Activated T-cell treated with anti-CD3 and anti-CD28 coated beads, Interleukin-2, amount 50 U/mL, for 24 hours (primary cell): ENCODE data around the gene JAZF1.
"Not testable (repeated sequence)": the region's sequence is repeated elsewhere in the genome, so short reads cannot be mapped to it uniquely, and the experiment has no call there.

Experiments used
- DNase-seq: peaks from one replicate; pipeline ENCODE4 v3.0.0-alpha.2; 2020
- H3K27ac Mint-ChIP-seq: 2 replicates; pipeline ENCODE4 v1.8.0; 2020; ENCODE audit warnings: mild to moderate bottlenecking, mixed read lengths
- H3K27me3 Mint-ChIP-seq: 2 replicates; pipeline ENCODE4 v1.8.0; 2020; ENCODE audit warnings: mixed read lengths
- H3K36me3 Mint-ChIP-seq: 2 replicates; pipeline ENCODE4 v1.8.0; 2020; ENCODE audit warnings: low read depth, mixed read lengths
- H3K4me1 Mint-ChIP-seq: 2 replicates; pipeline ENCODE4 v1.8.0; 2020; ENCODE audit warnings: low read depth, mixed read lengths
- H3K4me3 Mint-ChIP-seq: 2 replicates; pipeline ENCODE4 v1.8.0; 2020; ENCODE audit warnings: mild to moderate bottlenecking, moderate library complexity, mixed read lengths
- H3K9me3 Mint-ChIP-seq: 2 replicates; pipeline ENCODE4 v1.8.0; 2020; ENCODE audit warnings: mixed read lengths

JAZF1 gene

GRCh38 chr7:27906385-27907091 is 274.1 kb downstream of the JAZF1 start:
- Mint-ChIP-seq H3K27ac (no peak overlapping the region), H3K9me3 (no peaks in the 10 kb centered on the region), H3K4me3 (no peak overlapping the region), H3K36me3 (no peaks in the 10 kb centered on the region), H3K4me1 (peaks cover 3% of the 10 kb centered on the region), H3K27me3 (no peaks in the 10 kb centered on the region)
- DNase-seq = no peak

DNA sequence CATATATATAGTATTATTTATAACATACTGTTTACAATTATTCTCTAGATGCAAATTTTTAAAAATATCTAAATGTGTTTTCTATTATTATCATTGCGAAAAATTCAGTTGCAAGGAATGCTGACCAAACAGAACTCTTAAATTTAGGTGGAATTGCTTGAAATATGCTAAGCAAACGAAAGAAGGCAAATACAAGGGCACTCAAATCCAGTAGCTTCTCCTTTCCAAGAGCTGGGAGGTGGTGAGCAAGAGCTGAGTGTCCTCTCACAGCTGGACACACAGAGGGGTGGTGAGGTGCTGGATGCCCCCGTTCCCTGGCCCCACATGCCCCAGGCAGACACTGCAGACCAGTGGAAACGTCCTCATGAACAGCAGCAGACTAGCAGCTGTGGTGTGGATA is 274.6 kb downstream of the JAZF1 start:
- no peak overlapping the region for H3K4me3 Mint-ChIP-seq
- no peak for DNase-seq
- H3K36me3 Mint-ChIP-seq = no peaks in the 10 kb centered on the region
- no peaks in the 10 kb centered on the region for H3K27me3 Mint-ChIP-seq
- peaks cover 9% of the 10 kb centered on the region for H3K4me1 Mint-ChIP-seq
- no peaks in the 10 kb centered on the region for H3K9me3 Mint-ChIP-seq
- H3K27ac Mint-ChIP-seq = no peak overlapping the region

- peaks cover 34% of the 10 kb centered on the region for H3K4me1 Mint-ChIP-seq
- DNase-seq = no peak
These were observed 279.4 kb downstream of the JAZF1 start for GRCh38 chr7:27901028-27901760.

DNA sequence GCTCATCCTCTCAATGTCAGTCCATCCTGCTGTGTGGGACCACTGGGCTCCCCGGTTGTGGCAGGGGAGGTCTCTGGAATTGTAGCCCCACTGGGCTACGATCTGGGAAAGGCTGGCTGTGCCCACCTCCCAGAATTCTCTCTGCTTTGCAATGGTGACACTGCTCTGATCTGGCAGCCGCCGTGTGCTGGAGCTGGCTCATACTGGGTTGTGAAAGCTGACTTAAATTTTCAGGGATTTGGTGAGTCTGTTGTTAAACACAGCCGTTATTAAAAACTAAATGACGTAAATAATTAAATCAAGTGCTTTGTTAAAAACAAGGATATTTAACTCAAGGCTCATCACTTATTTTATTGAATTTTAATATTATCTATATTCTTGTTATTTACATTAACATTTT is 280.6 kb downstream of the JAZF1 start:
- H3K4me1 Mint-ChIP-seq = peaks cover 40% of the 10 kb centered on the region
- no peaks in the 10 kb centered on the region for H3K36me3 Mint-ChIP-seq
- H3K27me3 Mint-ChIP-seq = no peaks in the 10 kb centered on the region
- no peak overlapping the region for H3K4me3 Mint-ChIP-seq
- no peaks in the 10 kb centered on the region for H3K9me3 Mint-ChIP-seq
- peak overlapping the region; percentile 60 for H3K27ac Mint-ChIP-seq
- DNase-seq = no peak

More at GRCh38 chr7:27901028-27901760, 279.4 kb downstream of the JAZF1 start:
- Mint-ChIP-seq H3K27me3 (no peaks in the 10 kb centered on the region), H3K9me3 (no peaks in the 10 kb centered on the region), H3K27ac (peak overlapping the region; percentile 57), H3K36me3 (no peaks in the 10 kb centered on the region), H3K4me3 (no peak overlapping the region)

- peak overlapping the region; percentile 60 for H3K27ac Mint-ChIP-seq
- no peaks in the 10 kb centered on the region for H3K36me3 Mint-ChIP-seq
- no peaks in the 10 kb centered on the region for H3K9me3 Mint-ChIP-seq
- no peak overlapping the region for H3K4me3 Mint-ChIP-seq
- peaks cover 40% of the 10 kb centered on the region for H3K4me1 Mint-ChIP-seq
- no peak for DNase-seq
- no peaks in the 10 kb centered on the region for H3K27me3 Mint-ChIP-seq
These were observed 281.0 kb downstream of the JAZF1 start for GRCh38 chr7:27899601-27900000.

GRCh38 chr7:27897441-27897847 is 283.2 kb downstream of the JAZF1 start:
- H3K27ac Mint-ChIP-seq = no peak overlapping the region
- H3K27me3 Mint-ChIP-seq = no peaks in the 10 kb centered on the region
- H3K4me3 Mint-ChIP-seq = no peak overlapping the region
- H3K4me1 Mint-ChIP-seq = peaks cover 40% of the 10 kb centered on the region
- peaks cover 14% of the 10 kb centered on the region for H3K36me3 Mint-ChIP-seq
- no peak for DNase-seq
- H3K9me3 Mint-ChIP-seq = no peaks in the 10 kb centered on the region

DNA sequence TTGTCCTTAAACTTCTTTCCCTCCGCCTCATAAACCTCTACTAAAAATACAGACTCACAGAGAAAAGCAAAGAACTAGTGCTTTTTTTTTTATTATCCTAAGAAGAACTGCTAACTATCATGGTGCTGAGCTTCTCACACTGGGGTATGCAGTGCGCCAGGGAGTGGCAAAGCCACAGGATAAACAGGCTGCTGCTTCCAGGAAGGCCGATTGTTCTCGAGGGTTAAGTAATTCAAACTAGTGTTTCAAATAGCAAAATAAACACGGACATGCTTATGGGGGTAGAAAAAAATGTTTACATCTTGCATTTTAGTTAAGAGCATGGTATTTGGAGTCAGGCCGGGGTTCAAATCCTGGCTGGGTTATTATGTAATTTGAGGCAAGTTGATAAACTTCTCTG is 283.6 kb downstream of the JAZF1 start:
- H3K27me3 Mint-ChIP-seq = no peaks in the 10 kb centered on the region
- H3K4me1 Mint-ChIP-seq = peaks cover 40% of the 10 kb centered on the region
- peaks cover 18% of the 10 kb centered on the region for H3K36me3 Mint-ChIP-seq
- H3K9me3 Mint-ChIP-seq = no peaks in the 10 kb centered on the region
- no peak overlapping the region for H3K27ac Mint-ChIP-seq
- no peak overlapping the region for H3K4me3 Mint-ChIP-seq
- DNase-seq = no peak

DNA sequence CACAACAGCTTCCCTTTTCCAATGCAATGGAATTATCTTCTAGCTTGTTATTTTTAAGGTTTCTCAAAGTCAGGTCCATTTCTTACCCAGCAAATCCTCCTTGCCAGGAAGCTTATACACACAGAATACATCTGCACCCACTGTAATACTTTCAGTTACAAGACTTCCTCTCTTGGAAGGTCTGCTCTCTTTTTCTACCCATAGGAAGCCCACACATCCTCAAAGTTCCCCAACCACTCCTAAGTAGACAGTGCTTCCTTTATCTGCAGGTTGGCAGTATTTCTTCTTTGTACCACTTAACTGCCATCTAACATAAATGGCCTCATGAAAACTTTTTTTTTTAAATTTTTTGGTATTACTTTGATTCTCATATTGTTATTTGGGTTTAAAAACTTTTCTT is 285.0 kb downstream of the JAZF1 start:
- Mint-ChIP-seq H3K27me3 (no peaks in the 10 kb centered on the region), H3K9me3 (no peaks in the 10 kb centered on the region), H3K36me3 (peaks cover 19% of the 10 kb centered on the region), H3K4me3 (no peak overlapping the region), H3K4me1 (peaks cover 28% of the 10 kb centered on the region), H3K27ac (no peak overlapping the region)
- DNase-seq = no peak

GRCh38 chr7:27890205-27890849 is 290.3 kb downstream of the JAZF1 start:
- Mint-ChIP-seq H3K27me3 (no peaks in the 10 kb centered on the region), H3K9me3 (no peaks in the 10 kb centered on the region), H3K27ac (no peak overlapping the region), H3K36me3 (peaks cover 21% of the 10 kb centered on the region), H3K4me3 (no peak overlapping the region), H3K4me1 (peaks cover 4% of the 10 kb centered on the region)
- no peak for DNase-seq

DNA sequence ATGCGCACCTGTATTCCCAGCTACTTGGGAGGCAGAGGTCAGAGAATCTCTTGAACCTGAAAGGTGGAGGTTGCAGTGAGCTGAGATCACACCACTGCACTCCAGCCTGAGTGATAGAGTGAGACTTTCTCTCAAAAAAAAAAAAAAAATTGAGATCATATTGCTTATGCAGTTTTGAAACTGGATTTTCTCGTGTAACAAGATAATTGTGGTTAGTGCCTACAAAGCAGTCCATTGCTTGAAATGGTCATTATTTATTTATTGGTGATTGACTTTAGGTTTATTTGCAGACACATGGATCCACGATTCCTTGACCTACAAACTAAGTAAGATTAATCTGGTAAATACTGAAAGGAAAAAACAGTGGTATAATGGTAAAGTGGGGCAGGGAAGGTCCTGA is 290.8 kb downstream of the JAZF1 start:
- Mint-ChIP-seq H3K4me1 (peaks cover 4% of the 10 kb centered on the region), H3K4me3 (no peak overlapping the region), H3K27me3 (no peaks in the 10 kb centered on the region), H3K9me3 (no peaks in the 10 kb centered on the region), H3K27ac (no peak overlapping the region), H3K36me3 (peaks cover 21% of the 10 kb centered on the region)
- no peak for DNase-seq

DNA sequence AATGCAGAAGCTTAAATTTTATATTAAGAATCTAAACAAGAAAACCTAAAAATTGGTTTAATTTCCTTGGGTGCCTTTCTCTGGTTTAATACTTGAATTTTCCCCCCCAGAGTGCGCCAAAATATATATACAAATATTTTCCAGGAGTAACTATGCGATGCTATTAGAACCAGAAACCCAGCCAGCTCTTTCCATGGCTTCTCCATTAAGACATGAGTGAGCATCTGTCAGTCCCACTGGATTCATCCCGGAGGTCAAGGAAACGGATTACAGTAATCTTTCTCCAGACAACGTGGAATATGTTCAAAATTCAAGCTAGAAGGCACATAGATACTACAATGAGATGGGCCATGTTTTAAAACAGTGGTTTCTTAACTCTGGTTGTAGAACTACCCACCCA is 291.9 kb downstream of the JAZF1 start:
- Mint-ChIP-seq H3K36me3 (peaks cover 15% of the 10 kb centered on the region), H3K4me1 (peaks cover 4% of the 10 kb centered on the region), H3K9me3 (no peaks in the 10 kb centered on the region), H3K4me3 (no peak overlapping the region), H3K27ac (no peak overlapping the region), H3K27me3 (no peaks in the 10 kb centered on the region)
- no peak for DNase-seq

DNA sequence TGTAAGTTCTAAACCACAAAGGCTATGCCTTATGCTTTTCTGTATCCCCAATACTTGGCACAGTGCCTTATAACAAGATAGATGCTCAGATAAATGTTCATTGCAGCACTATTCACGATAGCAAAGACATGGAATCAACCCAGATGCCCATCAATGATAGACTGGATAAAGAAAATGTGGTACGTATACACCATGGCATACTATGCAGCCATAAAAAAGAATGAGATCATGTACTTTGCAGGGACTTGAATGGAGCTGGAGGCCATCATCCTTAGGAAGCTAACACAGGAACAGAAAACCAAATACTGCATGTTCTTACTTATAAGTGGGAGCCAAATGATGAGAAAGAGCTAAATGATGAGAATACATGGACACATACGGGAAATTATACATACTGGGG is 293.9 kb downstream of the JAZF1 start:
- not testable (repeated sequence) for DNase-seq, H3K4me3 Mint-ChIP-seq, H3K36me3 Mint-ChIP-seq, H3K9me3 Mint-ChIP-seq, H3K4me1 Mint-ChIP-seq, H3K27ac Mint-ChIP-seq, H3K27me3 Mint-ChIP-seq

GRCh38 chr7:27885652-27886051 is 294.9 kb downstream of the JAZF1 start:
- Mint-ChIP-seq H3K36me3 (peaks cover 2% of the 10 kb centered on the region), H3K27ac (no peak overlapping the region), H3K9me3 (no peaks in the 10 kb centered on the region), H3K27me3 (no peaks in the 10 kb centered on the region), H3K4me3 (no peak overlapping the region), H3K4me1 (peaks cover 4% of the 10 kb centered on the region)
- no peak for DNase-seq

DNA sequence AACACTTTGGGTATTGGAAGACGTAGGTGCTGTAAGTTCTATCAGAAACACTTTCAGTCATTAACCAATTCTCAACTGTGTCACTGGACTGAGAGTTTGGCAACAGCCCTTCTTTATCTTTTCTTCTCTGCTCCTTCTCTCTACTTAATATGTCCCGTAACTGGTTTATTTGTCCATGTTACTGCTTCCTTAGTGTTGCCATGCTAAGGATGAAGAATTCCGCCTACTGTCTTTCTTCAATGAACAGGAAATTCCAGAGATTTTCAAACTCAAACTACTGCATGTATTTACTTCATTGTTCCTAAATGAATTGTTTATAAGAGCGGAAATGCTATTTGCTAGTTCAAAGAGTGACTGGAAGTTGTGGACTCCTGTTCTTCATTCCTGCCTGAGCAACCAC is 296.9 kb downstream of the JAZF1 start:
- H3K36me3 Mint-ChIP-seq = peaks cover 2% of the 10 kb centered on the region
- no peaks in the 10 kb centered on the region for H3K9me3 Mint-ChIP-seq
- H3K4me1 Mint-ChIP-seq = no peaks in the 10 kb centered on the region
- no peak overlapping the region for H3K27ac Mint-ChIP-seq
- DNase-seq = no peak
- no peaks in the 10 kb centered on the region for H3K27me3 Mint-ChIP-seq
- no peak overlapping the region for H3K4me3 Mint-ChIP-seq

DNA sequence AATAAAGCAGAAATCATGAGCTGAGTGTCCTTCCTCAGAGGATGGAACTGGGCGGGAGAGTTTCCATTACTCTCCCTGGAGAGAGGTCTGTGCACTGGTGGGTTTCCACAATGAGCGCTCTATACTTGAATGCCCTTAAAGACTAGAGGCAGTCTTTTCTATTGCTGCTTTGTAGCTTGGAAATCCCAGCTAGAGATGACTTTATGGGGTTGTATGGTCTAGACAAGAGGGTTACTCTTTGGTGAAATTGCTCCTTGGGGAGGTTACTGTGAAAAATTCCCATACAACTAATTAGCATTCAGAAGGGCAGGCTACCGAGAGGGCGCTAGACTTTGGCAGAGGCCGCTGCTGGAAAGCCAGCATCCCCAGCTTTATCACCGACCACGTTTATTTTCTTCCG is 303.8 kb downstream of the JAZF1 start:
- Mint-ChIP-seq H3K4me3 (no peak overlapping the region), H3K4me1 (no peaks in the 10 kb centered on the region), H3K36me3 (peaks cover 4% of the 10 kb centered on the region), H3K27ac (no peak overlapping the region), H3K9me3 (no peaks in the 10 kb centered on the region), H3K27me3 (no peaks in the 10 kb centered on the region)
- no peak for DNase-seq
